GM12874 (cell line): ENCODE data around the gene WRNIP1.

Experiments
- CTCF ChIP-seq: IDR thresholded peaks from 2 replicates; pipeline ENCODE4 v1.5.1; 2011; ENCODE audit warnings: low read depth, mild to moderate bottlenecking, control low read depth, low read length, moderate library complexity; ENCODE audit not compliant: insufficient read depth

WRNIP1 gene

GRCh38 chr6:2798586-2799134 lies 33.5 kb downstream of the WRNIP1 start:
- no peak for TF ChIP-seq CTCF

- TF ChIP-seq CTCF = no peak
Observed at GRCh38 chr6:2799936-2800527, 34.8 kb downstream of the WRNIP1 start.

GRCh38 chr6:2800552-2801316 lies 35.5 kb downstream of the WRNIP1 start:
- no peak for TF ChIP-seq CTCF

GRCh38 chr6:2802521-2803060 lies 37.4 kb downstream of the WRNIP1 start:
- TF ChIP-seq CTCF = no peak

GRCh38 chr6:2803731-2804429 lies 38.7 kb downstream of the WRNIP1 start:
- no peak for TF ChIP-seq CTCF

GRCh38 chr6:2804516-2804915 lies 39.3 kb downstream of the WRNIP1 start:
- no peak for TF ChIP-seq CTCF

- TF ChIP-seq CTCF = no peak
Observed at GRCh38 chr6:2805031-2805430, 39.8 kb downstream of the WRNIP1 start.
